Measurements from ENCODE around the gene HNRNPAB.
"Not testable (repeated sequence)": the region's sequence is repeated elsewhere in the genome, so short reads cannot be mapped to it uniquely, and the experiment has no call there.

The HNRNPAB gene

GRCh38 chr5:178247481-178248456, 43.4 kb downstream of the HNRNPAB start:
- DNase-seq = no peak

GRCh38 chr5:178248750-178249149, 44.4 kb downstream of the HNRNPAB start:
- DNase-seq = no peak

GRCh38 chr5:178249191-178249989, 45.1 kb downstream of the HNRNPAB start:
- no peak for DNase-seq

GRCh38 chr5:178250263-178250662, 45.9 kb downstream of the HNRNPAB start:
- no peak for DNase-seq

GRCh38 chr5:178252258-178252657, 47.9 kb downstream of the HNRNPAB start:
- DNase-seq = no peak

GRCh38 chr5:178253632-178254031, 49.3 kb downstream of the HNRNPAB start:
- DNase-seq = not testable (repeated sequence)

- DNase-seq = no peak
Measured at GRCh38 chr5:178256746-178257145, 52.4 kb downstream of the HNRNPAB start.

- DNase-seq = no peak
Measured at GRCh38 chr5:178257650-178258049, 53.3 kb downstream of the HNRNPAB start.

- DNase-seq = no peak
Measured at GRCh38 chr5:178259623-178260536, 55.5 kb downstream of the HNRNPAB start.
